HG02798 (cell line): ENCODE data around the gene BEST1.

Experiments
- ATAC-seq: cut with Tn5 transposase; IDR thresholded peaks from one replicate; pipeline ENCODE4 v1.9.1; 2021; ENCODE audit warnings: mild to moderate bottlenecking; ENCODE audit not compliant: unreplicated experiment, poor library complexity

The BEST1 gene

GRCh38 chr11:61950035-61950547 is at the start of gene BEST1:
TSS of gene BEST1 (plus strand) at chr11:61950351. CDS start at chr11:61951807, 1,456 bp downstream.
- no peak for ATAC-seq

DNA sequence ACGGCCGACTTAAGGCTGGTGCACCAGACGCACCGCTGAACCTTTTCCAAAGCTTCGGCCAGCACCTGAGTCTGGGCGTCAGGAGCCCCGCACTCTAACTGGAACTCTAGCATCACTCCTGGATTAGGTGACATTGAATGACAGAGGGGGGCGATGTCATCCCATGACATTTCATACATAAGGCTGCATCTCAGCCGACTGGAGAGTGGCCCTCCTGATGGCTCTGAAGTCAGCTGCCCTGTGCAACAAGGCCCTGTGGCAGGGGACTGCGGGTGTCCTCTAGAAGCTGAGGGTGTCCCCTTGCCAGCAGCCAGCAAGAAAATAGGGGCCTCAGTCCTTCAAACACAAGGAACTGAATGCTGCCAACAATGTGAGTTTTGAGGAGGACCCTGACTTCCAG is 48.8 kb upstream of the BEST1 start:
- ATAC-seq: no peak

DNA sequence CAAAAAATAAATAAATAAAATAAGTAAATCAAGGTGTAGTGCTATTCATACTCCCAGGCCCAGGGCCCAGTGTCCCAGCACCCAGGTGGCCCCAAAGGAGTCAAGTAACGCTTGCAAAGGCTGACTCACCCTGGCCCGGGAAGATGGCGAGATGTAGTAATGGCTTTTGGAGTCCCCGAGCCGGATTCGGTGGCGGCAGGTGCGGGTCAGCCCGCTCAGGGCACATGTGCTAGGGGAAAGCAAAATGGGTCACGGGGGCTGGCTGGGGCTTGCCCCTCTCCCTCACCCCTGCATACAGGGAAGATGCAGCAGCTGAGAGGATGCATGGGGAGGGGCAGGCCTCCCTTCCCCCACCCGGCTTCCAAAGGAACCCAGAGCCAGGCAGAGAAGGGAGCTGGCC is 47.8 kb upstream of the BEST1 start:
- no peak for ATAC-seq

DNA sequence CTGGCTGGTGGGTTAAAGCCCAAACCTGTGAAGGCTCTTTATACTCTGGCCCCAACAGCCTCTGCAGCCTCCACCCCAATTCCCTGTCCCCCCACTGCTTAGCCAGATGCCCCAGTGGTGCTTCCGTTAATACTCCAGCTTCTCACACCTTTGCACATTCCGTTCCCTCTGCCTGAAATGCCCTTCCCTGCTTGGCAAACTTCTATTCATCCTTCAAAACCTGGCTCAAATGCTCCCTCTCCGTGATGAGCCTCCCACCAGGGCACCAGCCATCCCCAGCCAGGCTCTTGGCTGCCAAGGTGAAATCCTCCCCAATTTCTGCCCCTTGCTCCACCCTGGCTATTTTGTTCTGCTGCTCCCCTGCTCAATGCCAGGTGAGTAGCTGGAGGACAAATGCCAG is 46.3 kb upstream of the BEST1 start:
- no peak for ATAC-seq

GRCh38 chr11:61904539-61905048 is 45.6 kb upstream of the BEST1 start:
- no peak for ATAC-seq

GRCh38 chr11:61905067-61905696 is 45.0 kb upstream of the BEST1 start:
- ATAC-seq: no peak

GRCh38 chr11:61905801-61906521 is 44.2 kb upstream of the BEST1 start:
- ATAC-seq: no peak

GRCh38 chr11:61906522-61906909 is 43.6 kb upstream of the BEST1 start:
- no peak for ATAC-seq

DNA sequence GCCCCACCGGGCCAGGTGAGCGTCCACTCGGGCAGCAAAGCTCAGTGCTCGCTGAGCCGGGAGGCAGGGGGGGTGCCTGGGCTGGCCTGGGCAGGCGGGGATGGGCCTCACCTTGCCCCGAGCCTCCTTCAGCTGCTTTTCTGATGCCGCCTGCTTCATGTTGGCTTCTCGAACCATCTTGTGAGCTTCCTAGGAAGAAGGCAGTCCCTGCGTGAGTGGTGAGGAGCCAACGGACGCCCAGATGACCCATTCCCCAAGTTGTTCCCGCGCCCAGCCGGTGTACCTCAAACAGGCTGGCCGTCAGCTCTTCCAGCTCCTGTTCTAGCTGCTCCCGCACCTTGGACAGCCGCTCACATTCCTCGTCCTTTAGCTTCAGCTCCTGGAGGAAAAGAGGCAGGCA is 42.9 kb upstream of the BEST1 start:
- no peak for ATAC-seq

- no peak for ATAC-seq
These were observed 42.1 kb upstream of the BEST1 start for GRCh38 chr11:61907871-61908729.

- ATAC-seq: no peak
These were observed 41.3 kb upstream of the BEST1 start for GRCh38 chr11:61908730-61909316.

DNA sequence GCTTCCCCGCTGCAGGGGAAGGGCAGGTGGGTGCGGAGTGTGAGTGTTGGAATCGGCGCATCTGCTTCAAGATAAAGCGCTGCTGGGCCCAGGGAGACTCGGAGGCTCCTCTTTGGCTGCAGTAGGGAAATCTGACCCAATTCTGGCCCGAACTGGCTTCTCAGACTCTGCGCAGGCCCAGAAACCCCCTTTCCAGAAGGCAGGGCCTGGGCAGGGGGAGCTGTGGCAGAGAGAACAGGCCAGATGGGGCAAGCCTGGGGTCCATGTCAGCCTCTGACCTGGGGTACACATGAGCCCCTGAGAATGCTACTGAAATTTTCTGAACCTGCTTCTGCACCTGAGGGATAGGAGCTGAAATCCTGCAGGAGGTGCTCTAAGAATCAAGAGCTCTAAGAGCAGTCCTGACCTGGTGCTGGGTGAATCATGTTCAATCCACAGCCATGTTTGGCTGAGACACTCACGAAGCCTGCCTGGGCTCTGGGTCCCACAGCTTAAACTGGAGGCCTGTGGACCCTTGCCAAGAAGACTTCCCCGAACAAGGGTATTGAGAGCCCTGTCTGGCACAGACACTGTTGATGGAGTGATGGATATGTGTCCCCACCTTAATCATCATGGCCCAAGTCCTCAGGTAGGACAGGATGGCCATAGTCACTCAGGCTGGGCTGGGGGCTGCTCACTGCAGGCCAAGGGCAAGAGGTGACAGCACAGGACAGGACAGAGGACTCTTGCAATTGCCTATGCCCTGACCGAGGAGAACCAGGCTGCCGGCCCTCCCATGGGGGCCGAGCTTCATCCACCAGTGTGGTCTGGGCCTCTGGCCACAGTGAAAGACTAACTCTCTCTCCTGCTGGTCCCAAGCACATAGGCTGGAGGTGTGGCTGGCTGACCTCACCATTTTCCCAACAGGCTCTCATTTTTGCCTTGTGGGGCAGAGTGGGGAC is 39.7 kb upstream of the BEST1 start:
- ATAC-seq: no peak

- ATAC-seq: no peak
These were observed 38.9 kb upstream of the BEST1 start for GRCh38 chr11:61911128-61911700.

DNA sequence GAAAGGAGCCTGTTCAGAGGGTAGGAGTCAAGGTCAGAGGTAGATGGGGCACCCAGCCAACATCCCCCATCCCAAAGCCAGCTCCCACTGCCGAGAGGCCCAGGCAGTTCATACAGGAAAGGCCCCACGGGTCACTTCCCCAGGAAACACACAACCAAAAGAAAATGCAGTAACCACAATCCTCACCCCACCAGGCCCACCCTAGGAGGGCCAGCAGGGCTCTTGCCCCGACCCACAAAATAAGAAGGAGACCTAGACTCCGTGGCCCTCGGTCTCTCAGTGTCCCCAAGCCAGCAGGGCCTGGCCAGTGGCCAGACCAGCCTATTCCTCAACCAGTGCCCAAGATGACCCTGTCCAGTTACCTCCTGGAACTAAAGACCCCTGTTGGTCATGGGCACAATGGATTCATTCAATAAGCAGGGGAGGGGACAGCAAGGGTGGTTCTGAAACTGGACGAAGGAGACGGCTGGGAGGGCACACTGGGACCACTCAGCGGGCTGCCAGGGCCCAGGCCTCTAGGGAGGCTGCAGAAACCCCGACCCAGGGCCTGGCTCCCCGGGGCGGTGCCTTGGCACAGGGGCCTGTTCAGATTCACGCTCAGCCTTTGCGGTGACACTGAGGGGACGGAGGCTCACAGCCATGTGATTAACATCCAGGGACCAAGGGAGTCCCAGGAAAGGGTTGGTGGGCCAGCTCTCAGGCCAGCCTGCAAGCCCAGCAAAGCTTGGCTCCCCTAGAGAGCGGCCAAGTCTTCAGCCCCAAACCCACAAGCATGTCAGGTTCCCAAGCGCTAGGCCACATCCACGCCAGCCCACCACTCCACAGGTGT is 38.2 kb upstream of the BEST1 start:
- no peak for ATAC-seq

DNA sequence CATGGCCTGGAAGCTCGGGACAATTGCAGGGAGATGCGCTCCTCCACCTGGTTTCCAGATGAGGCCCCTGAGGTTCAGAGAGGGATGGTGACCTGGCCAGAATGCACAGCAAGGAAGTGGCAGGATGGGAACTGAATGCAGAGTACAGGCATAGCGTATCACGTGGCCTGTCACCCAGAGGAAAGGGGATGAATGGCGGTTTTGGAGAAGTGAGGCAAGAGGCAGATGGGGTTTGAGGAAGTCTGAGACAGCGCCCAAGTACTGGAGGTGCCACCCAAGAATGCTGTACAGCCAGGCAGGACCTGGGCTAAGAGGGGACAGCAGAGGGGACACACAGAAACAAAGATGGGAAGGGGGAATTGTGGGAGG is 37.6 kb upstream of the BEST1 start:
- ATAC-seq: no peak

GRCh38 chr11:61912991-61913698 is 37.0 kb upstream of the BEST1 start:
- no peak for ATAC-seq

GRCh38 chr11:61913699-61914395 is 36.3 kb upstream of the BEST1 start:
- ATAC-seq: no peak
